HG03457 (cell line): ENCODE results near the gene CYP2J2.
"Not testable (repeated sequence)": the region's sequence is repeated elsewhere in the genome, so short reads cannot be mapped to it uniquely, and the experiment has no call there.

ENCODE experiments used
- ATAC-seq: cut with Tn5 transposase; IDR thresholded peaks from one replicate; pipeline ENCODE4 v1.9.1; 2021; ENCODE audit warnings: moderate number of reproducible peaks; ENCODE audit not compliant: unreplicated experiment

CYP2J2 gene

DNA sequence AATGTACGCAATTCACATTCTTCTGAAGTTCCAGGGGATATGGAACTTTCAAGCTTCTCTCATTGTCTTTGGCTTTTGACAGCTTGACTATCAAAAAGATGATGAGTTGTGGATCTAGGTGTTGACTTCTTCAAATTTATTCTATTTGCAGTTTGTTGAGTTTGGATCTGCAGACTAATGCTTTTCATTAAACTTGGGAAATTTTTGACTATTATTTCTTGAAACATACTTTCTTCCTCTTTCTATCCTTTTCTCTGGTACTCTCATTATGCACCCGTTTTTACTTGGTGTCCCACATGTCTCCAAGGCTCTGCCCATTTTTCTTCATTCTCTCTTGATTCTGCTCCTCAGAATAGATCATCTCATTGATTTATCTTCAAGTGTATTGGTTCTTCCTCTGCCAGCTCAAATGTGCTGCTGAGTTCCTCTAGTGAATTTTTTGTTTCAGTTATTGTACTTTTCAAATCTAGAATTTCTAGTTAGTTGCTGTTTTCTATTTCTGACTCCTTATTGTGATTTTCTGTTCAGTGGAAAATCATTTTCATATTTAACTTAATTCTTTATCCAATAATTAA lies 49.4 kb downstream of the CYP2J2 start:
- ATAC-seq = no peak

DNA sequence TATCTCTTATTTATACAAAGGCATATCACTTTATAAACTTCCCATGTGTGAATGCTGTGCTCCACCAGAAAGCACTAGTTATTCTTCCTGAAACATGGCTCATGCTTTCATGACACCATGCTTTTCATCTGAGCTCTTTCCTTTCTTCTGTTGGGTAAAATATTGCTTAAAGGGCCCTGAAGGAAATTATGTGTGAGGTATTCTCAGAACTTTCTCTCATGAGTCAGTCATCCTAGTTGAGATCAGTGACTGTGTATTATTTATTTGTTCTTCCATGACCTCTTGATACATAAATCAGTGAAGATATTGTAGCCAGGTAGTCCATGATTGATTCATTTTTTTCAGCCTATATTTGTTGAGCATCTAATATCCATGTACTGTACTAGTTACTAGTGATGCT lies 54.8 kb downstream of the CYP2J2 start:
- no peak for ATAC-seq

DNA sequence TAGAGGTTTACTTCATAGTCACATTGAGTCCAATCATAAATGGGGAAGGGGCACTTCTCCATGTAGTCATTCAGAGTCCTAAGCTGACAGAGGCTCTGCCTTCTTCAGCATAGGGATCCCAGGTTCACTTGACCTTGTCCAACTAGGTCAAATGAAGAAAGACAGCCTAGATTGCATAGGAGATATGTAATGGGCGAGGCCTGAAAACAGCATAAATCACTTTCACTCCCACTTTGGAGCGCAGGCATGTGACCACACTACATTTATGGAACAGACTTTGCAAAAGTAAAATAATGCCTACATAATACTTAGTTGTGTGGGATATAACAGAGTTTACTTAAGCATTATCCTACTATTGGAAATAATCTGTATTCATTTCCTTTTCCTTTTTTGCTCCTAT lies 60.1 kb downstream of the CYP2J2 start:
- no peak for ATAC-seq

- no peak for ATAC-seq
Observed at GRCh38 chr1:59857679-59858354, 68.8 kb downstream of the CYP2J2 start.

DNA sequence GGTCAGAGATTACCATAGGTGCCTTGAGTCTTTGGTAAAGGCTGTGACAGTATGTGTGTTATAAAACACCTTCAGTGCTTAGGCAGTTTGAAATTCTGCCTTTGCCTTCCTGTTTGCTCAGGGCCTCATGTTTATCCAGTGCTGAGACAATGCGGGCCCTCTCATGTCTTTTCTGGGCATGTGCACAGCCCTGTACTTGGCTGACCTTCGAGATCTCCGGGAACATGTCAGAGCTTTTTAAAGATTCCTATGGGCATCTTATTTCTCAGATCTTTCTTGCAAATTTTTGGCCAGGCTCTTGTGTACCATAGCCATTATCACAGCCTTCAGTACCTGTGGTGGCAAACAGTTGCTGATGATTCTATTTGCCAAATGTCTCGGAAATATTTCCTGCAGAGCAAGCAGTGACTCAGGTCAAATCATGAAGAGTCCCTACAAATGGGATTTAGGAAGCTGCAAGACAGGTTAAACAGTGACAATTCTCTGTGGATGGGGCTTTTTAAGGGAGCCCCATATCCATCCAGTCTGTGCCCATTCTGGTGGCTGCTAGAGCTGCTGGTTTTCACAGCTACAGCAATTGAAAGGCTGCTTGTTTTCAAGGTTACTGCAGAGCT lies 69.7 kb downstream of the CYP2J2 start:
- no peak for ATAC-seq

DNA sequence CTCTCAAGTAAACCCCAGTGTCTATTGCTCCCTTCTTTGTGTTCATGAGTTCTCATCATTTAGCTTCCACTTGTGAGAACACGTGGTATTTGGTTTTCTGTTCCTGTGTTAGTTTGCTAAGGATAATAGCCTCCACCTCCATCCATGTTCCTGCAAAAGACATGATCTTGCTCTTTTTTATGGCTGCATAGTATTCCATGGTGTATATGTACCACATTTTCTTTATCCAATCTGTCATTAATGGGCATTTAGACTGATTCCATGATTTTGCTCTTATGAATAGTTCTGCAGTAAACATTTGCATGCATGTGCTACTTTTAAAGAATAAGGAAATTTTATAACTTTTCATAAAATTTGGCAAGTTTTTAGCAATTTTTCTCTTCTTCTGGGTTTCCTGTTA lies 71.3 kb downstream of the CYP2J2 start:
- not testable (repeated sequence) for ATAC-seq

DNA sequence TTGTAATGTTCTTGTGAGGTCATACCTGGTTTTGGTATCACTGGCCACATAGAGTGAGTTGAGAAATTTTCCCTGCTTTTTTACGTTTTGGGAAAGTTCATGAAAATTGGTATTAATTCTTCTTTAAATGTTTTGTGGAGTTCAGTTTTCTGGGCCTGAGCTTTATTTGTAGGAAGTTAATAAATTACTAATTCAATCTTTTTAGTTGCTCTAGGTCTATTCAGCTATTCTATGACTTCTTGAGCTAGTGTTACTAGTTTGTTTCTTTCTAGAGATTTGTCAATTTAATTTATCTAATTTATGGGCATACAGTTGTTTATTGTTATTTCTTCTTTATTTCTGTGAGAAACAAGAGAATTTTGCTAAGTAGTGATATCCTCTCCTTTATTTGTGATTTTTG lies 74.5 kb downstream of the CYP2J2 start:
- ATAC-seq = no peak

GRCh38 chr1:59846895-59847282 lies 79.7 kb downstream of the CYP2J2 start:
- no peak for ATAC-seq

GRCh38 chr1:59846209-59846894 lies 80.2 kb downstream of the CYP2J2 start:
- no peak for ATAC-seq

DNA sequence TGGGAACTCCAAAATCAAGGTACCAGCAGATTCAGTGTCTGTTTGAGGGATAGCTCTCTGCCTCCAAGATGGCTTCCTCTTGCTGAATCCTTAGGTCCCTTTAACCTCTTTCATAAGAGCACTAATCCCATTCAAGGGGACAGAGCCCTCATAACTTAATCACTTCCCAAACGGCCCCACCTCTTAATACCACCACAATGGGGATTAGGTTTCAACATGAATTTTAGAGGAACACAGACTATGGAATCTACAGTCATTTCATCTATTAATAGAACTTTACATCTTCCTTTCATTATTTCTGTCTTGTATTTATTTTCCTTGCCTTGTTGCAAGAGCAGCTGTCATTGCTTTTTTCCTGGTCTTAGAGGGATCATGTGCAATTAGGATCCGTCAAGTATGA lies 81.5 kb downstream of the CYP2J2 start:
- no peak for ATAC-seq
